Body of pancreas (tissue), 4 donors: ENCODE data around the gene FGD5. TPM values are rescaled to one million over a fixed set of nuclear protein-coding genes. Genes with fewer than 3 reads are reported as not detected.

Experiments
- ATAC-seq: fragments of 150-250 bp; one replicate; pipeline ENCODE4 v1.9.1; 2016
- DNase-seq, 4 donors: peaks; one replicate each; pipeline ENCODE4 v3.0.0-alpha.2; 2019
- H3K27ac ChIP-seq, 4 donors: fragments of 200-600 bp; sonication (generic); 1 replicate in 3 of 4; 2 replicates in 1 of 4; pipeline versions ENCODE4 v1.5.1 to v1.6.1; 2016 to 2019; ENCODE audit warnings: mild to moderate bottlenecking in 1 of 4, mixed read lengths in 1 of 4, moderate library complexity in 1 of 4
- H3K27me3 ChIP-seq, 2 donors: fragments of 200-600 bp; sonication (generic); one replicate each; pipeline ENCODE4 v1.6.0; 2016; ENCODE audit warnings: mild to moderate bottlenecking in 1 of 2
- H3K36me3 ChIP-seq, 2 donors: fragments of 200-600 bp; sonication (generic); replicated peaks in 1 of 2; 2 replicates each; pipeline ENCODE4 v1.5.1; 2016; ENCODE audit warnings: low read depth in 2 of 2; ENCODE audit not compliant: insufficient read depth in 1 of 2
- H3K4me1 ChIP-seq: fragments of 200-600 bp; sonication (generic); one replicate; pipeline ENCODE4 v1.6.0; 2016
- H3K4me3 ChIP-seq, 2 donors: fragments of 200-600 bp; sonication (generic); 1 replicate in 1 of 2; 2 replicates in 1 of 2; pipeline ENCODE4 v1.5.1; 2016 to 2019
- H3K9me3 ChIP-seq, 3 donors: fragments of 200-600 bp; sonication (generic); 1 replicate in 2 of 3; 2 replicates in 1 of 3; pipeline ENCODE4 v1.5.1; 2016
- CTCF ChIP-seq, 7 experiments: fragments of 450-650 bp in 4 of 7; fragments of 200-600 bp in 3 of 7; sonication (generic) in 3 of 7; IDR thresholded peaks; one replicate each; pipeline ENCODE4 v1.5.1; 2016 to 2019; ENCODE audit warnings: antibody characterized with exemption in 7 of 7
- POLR2A ChIP-seq, 3 donors: fragments of 450-650 bp; IDR thresholded peaks; one replicate each; pipeline ENCODE4 v1.6.1; 2016; ENCODE audit warnings: antibody characterized with exemption in 3 of 3, mild to moderate bottlenecking in 2 of 3
- WGBS, 2 donors: methylation state at CpG; one replicate each; pipeline ENCODE4 v1.1.5; 2017; 5-methylcytosine and 5-hydroxymethylcytosine counted together
- intact Hi-C: fragments of 100-400 bp; cut with DNase I; formaldehyde crosslinking; loops from one replicate; pipeline ENCODE4 v1.15.1; 2023
- total RNA-seq, 2 donors: library from RNA; depleted of rRNA; stranded (reverse); fragments of >200 nt; gene quantifications; one replicate each; pipeline ENCODE4 v1.1.0, GENCODE V29; 2016

The FGD5 gene
- total RNA-seq, 2 donors from 2014 or later: 4.9 to 7.8 TPM

GRCh38 chr3:14774431-14774830 is 44.3 kb upstream of the FGD5 start:
- DNase-seq: no peak
- H3K4me3 ChIP-seq: no peak overlapping the region
- no peaks in the 10 kb centered on the region for H3K36me3 ChIP-seq
- TF ChIP-seq CTCF (IDR thresholded peaks at IDR 0.05) (no peak), POLR2A (IDR thresholded peaks at IDR 0.05) (no peak)
- H3K27me3 ChIP-seq: no peaks in the 10 kb centered on the region
- H3K9me3 ChIP-seq: no peaks in the 10 kb centered on the region
- no peak overlapping the region for H3K27ac ChIP-seq
- H3K4me1 ChIP-seq: no peaks in the 10 kb centered on the region
- 58 to 76% methylated on average over 7 to 12 of the region's 12 CpGs for WGBS, 2 donors
- no peak for ATAC-seq
- intact Hi-C loops: no loop called here

GRCh38 chr3:14775011-14775410 is 43.8 kb upstream of the FGD5 start:
- H3K4me1 ChIP-seq: no peaks in the 10 kb centered on the region
- WGBS, 2 donors: 78 to 85% methylated on average over 7 of the region's 7 CpGs
- H3K36me3 ChIP-seq: no peaks in the 10 kb centered on the region
- H3K27me3 ChIP-seq: no peaks in the 10 kb centered on the region
- no peak for DNase-seq
- TF ChIP-seq CTCF (IDR thresholded peaks at IDR 0.05) (no peak), POLR2A (IDR thresholded peaks at IDR 0.05) (no peak)
- H3K9me3 ChIP-seq: no peaks in the 10 kb centered on the region
- no peak overlapping the region for H3K4me3 ChIP-seq
- intact Hi-C loops: no loop called here
- no peak for ATAC-seq
- no peak overlapping the region for H3K27ac ChIP-seq

GRCh38 chr3:14775563-14775962 is 43.2 kb upstream of the FGD5 start:
- 79 to 85% methylated on average over 4 of the region's 4 CpGs for WGBS, 2 donors
- H3K27ac ChIP-seq: no peak overlapping the region
- TF ChIP-seq CTCF (IDR thresholded peaks at IDR 0.05) (no peak), POLR2A (IDR thresholded peaks at IDR 0.05) (no peak)
- no peaks in the 10 kb centered on the region for H3K36me3 ChIP-seq
- DNase-seq (no peak), ATAC-seq (no peak)
- no peak overlapping the region for H3K4me3 ChIP-seq
- no peaks in the 10 kb centered on the region for H3K4me1 ChIP-seq
- no peaks in the 10 kb centered on the region for H3K27me3 ChIP-seq
- no peaks in the 10 kb centered on the region for H3K9me3 ChIP-seq
- intact Hi-C loops: no loop called here

GRCh38 chr3:14779069-14779685 is 39.6 kb upstream of the FGD5 start:
- Histone ChIP-seq H3K27ac (no peak overlapping the region), H3K9me3 (no peaks in the 10 kb centered on the region), H3K4me1 (no peaks in the 10 kb centered on the region), H3K36me3 (no peaks in the 10 kb centered on the region), H3K27me3 (no peaks in the 10 kb centered on the region), H3K4me3 (no peak overlapping the region)
- TF ChIP-seq CTCF (IDR thresholded peaks at IDR 0.05): no peak
- TF ChIP-seq POLR2A (IDR thresholded peaks at IDR 0.05): no peak
- ATAC-seq (no peak), DNase-seq (no peak)
- intact Hi-C loops: no loop called here
- WGBS, 2 donors: 87 to 90% methylated on average over 2 of the region's 2 CpGs

DNA sequence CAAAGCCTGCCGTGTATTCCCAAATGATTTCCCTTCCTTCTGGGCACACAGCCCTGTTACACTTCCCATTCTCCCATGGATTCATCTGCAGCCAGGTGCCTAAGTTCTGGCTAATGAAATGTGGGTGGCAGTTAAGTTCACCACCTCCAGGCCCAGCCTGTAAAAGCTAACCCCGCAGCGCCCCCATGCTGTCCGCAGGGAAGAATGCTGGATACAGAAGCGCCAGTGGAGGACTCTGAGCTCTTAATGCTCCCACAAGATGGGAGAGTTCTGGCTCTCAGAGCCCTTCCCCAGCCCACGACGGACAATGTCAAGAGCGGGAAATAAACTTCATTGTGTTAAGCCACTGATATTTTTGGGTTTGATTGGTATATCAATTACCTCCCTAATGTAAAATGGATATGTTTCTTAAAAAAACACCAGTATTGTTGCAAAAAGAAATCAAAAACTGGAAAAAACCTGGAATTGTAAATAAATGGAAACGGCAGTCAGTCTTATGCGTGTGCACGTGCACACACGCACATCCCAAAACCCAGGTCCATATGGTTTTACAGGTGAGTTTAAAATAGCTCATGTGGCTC is 37.7 kb upstream of the FGD5 start:
- H3K36me3 ChIP-seq: no peaks in the 10 kb centered on the region
- H3K27ac ChIP-seq: no peak overlapping the region
- no peak overlapping the region for H3K4me3 ChIP-seq
- peak; percentile 58 for ATAC-seq
- peak; percentile 44 to 67 (median 58) for DNase-seq
- intact Hi-C loops: no loop called here
- no peaks in the 10 kb centered on the region for H3K4me1 ChIP-seq
- H3K9me3 ChIP-seq: no peaks in the 10 kb centered on the region
- H3K27me3 ChIP-seq: no peaks in the 10 kb centered on the region
- 19 to 23% methylated on average over 12 of the region's 12 CpGs for WGBS, 2 donors
- TF ChIP-seq CTCF (IDR thresholded peaks at IDR 0.05) (peak in 6 of 7 experiments; percentile 17 to 66 (median 40)), POLR2A (IDR thresholded peaks at IDR 0.05) (no peak)
